Ammon's horn (tissue), 1 donor: ENCODE measurements around the gene METTL24.

ENCODE experiments used
- DNase-seq: peaks from one replicate; pipeline ENCODE4 v3.0.0-alpha.2; 2016; ENCODE audit warnings: low spot score

METTL24 gene, protein sequence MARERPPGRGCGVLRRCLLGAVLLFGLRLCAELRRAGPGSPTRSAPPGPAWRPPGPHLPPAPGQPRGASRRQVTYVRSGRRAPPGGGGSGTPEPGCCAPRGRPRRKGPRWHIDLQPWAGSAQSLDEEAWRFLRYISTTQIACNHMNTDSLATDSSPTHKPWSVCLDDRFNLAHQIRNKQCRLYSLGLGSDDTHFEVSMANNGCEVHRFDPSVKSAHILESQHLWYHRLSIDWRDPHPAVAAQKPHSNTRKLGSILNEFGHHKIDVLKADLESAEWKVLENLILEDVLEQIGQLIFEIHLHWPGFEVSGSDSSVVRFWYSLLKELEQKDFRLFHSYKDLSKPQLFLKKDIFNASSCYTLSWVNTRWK

DNA sequence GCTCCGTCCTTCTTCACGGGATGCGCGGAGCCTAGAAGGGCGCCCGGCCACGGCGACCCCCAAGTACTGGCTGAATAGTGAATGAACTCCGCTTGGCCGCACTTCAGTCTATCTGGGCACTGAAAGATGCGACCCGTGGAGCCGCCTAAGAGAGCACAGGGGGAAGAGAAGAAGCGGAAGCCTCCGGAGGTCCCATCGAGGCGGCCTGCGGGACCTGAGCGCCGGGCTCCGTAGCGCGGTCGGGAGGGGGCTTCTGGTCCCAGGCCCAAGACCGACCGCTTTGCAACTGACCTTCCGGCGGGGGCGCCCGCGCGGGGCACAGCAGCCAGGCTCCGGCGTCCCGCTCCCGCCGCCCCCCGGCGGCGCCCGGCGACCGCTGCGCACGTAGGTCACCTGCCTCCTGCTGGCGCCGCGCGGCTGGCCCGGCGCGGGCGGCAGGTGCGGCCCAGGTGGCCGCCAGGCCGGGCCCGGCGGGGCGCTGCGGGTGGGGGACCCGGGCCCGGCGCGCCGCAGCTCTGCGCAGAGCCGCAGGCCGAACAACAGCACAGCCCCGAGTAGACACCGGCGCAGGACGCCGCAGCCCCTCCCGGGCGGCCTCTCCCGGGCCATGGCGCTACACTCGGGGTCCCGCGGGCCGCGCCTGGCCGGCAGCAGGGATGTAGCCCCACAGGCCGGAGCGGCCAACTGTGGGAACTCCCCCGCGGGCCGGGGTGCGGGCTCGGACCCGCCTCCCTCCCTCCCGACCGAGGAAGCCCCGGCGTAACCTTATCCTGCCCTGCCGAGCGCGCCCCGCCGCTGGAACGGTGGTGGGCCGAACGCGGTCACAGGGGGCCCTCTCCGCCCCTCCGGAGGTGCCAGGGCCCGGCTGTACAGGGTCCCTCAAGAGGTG, at the start of gene METTL24:
Gene METTL24, minus strand, starts transcription at position 686 of the 889 bp plus-strand sequence. Its CDS starts 77 bp downstream, at position 609.
- no peak for DNase-seq

DNA sequence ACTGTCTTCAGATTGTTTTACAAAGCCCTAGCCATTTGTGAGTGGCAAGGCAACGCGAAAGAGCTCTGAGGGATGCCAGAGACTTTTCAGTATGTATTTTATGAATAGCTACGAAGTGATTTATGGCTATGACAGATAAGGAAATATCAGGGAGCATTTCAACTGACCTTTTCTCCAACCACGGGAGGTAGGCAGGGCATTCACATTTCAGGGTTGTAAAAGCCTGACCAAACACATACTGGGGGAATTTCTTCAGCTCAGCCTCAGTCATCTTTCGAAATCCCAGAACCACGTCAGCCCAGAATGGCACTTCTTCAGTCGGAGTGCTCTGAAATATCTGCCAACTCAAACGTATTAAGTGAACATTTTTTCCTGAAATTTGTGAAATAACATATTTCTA, 46.5 kb upstream of the METTL24 start:
- no peak for DNase-seq

DNA sequence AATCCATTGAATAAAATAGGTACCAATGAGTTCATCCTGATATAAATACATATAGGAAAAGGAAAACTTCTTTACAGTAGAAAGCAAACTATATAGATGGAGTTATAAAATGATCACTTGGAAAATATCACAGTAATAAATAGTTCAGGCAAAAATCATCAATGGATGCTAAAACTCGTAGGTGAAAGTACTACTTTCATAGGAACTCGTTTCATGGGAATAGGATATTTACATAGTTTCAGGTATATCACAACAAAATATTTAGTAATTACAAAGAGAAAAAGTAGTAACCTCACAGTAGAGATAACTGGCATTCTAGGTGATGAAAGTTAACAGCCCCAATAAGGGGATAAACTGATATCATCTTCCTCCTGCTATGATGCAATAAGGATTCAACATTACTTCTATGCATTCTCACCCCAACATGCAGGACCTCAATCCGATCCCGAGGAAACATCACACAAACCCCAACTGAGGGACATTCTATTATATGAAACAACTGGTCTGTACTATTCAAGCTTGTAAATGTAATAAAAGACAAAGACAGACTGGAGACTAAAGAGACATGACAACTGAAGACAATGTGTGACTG, 43.5 kb upstream of the METTL24 start:
- DNase-seq: no peak

DNA sequence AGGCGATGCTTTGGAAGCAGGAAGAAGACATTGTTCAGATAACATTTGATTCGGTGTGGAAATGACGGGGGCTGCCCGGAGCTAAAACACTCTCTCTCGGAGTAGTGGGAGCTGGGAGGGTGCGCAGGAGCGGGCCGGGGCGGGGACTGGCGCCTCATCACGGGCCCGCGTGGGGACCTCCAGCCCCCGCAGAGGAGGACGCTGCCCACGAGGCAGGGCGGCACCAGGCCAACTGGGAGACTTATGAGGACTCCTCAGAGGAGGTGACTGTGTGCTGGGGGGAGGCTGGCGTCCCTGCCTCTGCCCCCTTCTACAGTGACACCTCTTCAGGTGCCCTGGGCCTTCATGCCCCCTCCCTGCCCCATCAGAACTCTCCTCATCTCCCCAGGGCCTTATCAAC, 42.1 kb upstream of the METTL24 start:
- no peak for DNase-seq

DNA sequence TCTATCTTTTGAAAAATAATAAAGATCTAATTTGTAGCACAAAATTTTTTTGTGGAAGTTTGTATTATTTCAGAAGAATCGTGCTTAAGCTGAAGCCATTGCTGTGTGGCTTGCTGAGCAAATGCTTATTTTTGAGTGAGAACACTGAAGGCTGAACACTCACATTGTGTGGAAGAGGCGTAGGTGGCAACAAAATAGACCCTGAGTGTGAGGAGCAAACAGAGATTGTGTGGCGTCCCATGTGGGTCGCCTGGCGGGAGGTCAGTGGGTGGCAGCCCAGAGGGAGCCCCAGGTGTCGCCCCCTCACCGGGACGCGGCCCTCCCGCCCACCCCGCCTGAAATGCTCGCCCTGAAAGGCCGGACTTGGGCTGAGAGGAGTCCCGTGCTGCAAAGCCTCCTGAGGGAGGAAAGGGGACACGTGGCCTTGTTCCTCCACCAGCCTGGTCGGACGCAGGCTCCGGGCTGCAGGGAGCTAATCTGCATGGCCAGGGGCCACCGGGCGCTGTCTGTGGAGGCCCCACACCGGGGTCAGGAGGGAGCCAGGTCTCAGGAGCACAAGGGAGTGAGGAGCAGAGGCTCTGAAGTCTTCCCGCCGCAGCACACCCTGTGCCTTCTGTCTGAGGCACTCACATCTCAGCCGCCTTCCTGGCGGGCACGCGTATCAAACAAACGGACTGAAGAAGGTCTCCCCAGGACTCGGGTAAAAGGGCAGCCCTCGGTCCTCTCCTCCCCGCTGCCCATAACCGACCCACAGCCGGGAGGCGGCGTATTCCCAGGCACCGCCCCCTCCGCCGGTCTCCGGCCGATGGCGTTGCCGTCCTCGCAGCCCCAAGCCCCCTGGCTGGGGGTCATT, 41.3 kb upstream of the METTL24 start:
- no peak for DNase-seq

DNA sequence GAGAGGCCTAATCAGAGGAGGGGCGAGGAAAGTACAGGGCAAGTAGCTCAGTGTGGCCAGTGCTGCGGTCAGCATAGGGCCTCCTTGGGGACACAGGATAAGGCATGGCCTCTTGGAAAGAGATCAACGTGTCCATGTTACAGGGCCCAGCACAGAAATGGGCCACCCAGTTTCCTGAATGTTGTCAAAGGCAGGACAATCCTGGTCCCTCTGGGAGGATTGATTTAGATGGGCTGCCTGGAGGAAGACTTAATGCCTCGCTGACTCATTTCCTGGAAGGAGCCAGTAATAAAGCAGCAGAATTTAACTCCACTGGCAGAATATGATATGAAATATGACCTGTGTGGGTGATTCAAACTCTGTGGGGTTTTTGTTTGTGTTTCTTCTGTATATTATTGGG, 40.6 kb upstream of the METTL24 start:
- no peak for DNase-seq

DNA sequence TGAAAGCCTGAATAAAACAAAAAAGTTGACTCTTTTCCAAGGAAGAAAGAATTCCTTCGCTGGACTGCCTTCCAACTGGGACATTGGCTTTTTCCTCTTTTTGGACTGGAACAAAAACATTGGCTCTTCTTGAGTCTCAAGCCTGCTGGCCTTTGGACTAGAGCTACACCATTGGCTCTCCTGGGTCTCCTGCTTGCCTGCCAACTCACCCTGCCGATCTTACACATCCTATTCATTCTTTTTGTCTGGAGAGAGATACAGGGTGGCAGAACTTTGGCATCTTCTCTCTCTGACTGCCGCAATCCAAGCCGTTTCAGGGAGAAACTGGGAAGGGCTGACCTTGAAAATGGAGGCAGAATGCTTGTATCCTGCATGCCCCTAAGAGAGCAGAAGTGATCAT, 37.1 kb upstream of the METTL24 start:
- peak; percentile 60 for DNase-seq

DNA sequence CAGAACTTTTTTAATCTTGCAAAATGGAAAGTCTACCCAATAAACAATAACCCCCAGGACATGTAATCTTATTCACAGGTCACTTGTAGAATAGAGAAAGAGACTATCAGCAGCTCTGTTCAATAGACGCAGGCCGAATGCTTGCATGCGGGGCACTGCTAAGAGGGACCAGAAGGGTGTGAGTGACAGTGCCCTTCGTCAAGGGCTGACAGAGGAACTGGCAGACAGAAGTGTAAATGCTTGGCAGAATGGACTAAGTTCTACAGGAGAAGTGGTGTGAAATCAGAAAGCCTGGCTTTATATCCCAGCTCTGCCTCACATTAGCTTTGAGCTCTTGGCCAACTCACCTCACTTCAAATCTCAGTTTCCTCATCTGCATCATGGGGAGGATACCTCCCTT, 36.3 kb upstream of the METTL24 start:
- no peak for DNase-seq

DNA sequence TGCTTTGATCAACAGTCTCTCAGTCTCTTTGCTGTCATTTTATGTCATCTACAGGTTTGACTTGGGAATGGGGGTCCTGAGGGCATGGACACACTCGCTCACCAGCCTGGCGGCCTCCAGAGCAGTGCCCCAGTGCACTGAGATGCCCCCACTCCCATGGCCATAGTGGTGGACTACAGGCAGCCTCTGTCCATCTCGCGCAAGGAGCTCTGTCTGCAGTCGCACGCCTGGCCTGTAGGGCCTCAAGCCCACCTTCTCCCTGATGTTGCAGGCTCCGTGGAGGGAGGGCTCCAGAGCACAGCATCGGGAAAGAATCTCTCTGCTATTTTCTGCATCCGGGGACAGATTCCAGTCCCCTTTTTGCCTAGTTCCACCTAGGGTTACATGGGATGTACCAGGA, 34.6 kb upstream of the METTL24 start:
- DNase-seq: no peak

DNA sequence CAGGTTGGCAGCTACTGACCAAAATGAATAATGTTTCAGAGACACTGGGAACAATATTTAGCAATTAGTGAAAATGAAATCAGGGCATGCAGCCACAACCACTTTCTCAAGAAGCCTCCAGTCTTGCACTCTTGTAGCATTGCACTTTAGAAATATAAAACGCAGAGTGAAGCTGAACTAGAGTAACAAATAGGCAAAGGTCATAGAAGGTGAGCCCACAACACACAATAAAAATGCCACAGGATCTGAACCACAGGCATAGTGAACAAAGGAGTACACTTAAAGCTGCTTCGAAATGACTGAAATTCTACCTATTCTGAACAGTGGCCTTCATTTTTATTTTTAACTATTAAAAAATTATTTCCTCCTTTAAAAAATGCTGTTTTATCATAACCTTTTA, 32.3 kb upstream of the METTL24 start:
- no peak for DNase-seq

DNA sequence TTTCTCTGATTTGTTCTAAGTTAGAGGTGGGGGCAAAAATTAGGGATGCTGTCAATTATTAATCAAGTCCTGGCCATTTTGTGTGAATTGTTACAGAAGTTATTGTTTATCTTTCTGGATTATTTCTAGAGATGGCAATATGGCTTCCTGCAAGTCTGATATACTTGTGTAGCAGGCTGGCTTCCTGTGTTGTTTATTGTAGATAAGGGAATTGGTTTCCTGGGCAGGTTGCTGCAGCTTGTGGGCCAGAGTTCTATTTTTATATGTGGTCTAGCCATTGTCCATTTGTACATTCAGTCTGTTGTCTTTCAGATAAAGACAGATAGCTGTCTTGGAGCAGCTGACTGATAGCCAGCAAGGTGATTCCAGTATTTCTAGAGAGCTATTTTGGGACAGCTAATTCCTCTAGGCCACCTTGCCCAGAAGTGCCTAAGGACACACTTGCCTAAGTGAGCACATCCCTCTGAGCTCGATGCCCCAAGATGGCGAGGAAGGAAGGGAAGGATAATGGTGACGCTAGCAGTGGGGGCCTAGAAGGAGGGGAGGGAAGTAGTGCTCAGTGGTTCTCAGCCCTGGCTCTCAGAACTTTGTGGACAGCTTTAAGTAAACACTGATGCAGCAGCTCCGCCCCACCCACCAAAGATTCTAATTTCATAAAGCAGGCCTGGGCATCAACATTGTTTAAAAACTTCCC, 31.7 kb upstream of the METTL24 start:
- no peak for DNase-seq

DNA sequence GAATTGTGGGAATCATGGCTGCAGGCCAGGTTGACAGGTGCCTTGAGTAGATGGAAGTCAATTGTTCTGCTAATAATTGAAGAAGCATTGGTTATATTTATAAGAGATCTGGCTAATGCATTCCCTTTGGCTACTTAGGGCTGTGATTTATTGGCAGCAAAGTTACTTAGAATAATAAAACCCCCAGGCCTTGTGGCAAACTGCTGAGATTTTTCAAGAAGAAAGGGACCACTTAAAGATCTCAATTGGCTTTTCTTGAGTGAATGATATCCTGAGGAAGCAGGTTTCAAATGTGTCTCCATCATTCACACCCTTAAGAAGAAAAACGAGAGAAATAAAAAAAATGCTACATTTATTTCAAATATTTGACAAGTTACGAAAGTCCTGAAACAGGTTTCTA, 29.8 kb upstream of the METTL24 start:
- no peak for DNase-seq

DNA sequence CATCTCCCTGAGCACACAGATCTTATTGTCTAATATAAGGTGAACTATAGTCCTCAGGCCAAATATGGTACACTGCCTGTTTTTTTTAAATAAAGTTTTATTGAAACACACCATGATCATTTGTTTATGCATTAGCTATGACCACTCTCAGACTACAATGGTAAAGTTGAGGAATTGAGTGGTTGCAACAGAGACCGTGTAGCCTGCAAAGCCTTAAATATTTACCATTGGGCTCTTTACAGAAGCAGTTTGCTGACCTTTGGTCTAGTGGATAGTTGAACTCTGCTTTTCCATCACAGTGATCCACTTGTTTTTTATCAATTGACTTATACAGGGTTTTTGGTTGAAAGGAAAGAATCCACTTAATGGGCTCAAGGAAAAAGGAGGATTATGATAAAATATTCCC, 27.3 kb upstream of the METTL24 start:
- no peak for DNase-seq

DNA sequence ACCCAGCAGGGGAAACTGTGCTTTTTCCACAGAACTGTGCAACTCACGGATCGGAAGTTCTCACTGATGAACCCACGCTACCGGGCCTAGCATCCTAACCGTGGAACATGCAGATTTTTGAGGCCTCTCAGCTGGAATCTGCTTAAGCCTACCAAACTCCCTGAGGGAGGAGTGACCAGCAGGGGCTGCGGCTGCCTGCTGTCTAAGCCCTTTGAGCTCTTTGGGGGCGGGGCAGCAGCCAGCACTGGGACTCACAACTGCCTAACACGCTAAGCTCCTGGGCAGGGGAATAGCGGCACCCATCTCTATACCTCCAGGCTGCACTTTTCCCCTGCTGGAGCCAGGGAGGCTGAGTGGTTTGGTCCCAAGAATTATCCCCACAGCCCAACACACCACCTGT, 20.4 kb upstream of the METTL24 start:
- no peak for DNase-seq

DNA sequence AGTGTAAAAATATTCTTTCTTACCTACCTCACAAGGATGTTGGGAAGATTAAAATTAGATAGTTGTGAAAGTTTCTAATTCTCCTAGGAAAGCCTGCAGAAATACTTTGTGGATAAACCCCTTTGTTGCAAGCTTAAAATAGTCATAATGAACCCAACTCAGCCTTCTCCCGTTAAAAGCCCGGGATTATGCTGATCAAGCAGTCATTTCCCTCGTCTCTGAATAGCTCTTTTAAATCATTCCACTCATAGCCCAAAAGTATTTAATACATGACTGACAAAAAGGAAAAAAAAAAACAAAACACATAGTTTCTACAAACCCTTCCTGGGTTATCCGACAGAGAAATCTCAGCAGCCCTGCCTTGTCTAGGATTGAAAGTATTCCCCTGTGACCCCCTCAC, 10.9 kb upstream of the METTL24 start:
- no peak for DNase-seq

DNA sequence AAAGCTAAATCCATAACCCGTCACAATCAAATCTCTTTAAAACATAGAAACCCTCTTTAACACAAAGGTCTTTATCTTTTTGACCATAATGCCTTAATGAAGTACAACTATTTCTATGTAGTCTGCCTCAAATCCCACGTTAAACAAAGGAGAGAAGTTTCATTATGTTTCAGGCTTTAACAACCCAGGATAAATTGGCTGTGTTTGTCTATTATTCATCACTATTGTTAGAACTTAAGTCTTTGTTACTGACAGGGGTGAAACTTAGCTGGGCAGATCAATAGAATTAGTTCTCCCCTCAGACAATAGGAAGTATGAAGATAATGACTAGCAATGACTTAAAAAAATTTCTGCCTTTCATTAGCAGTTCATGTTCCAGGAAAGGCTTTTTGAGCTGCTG, 10.1 kb upstream of the METTL24 start:
- DNase-seq: no peak

DNA sequence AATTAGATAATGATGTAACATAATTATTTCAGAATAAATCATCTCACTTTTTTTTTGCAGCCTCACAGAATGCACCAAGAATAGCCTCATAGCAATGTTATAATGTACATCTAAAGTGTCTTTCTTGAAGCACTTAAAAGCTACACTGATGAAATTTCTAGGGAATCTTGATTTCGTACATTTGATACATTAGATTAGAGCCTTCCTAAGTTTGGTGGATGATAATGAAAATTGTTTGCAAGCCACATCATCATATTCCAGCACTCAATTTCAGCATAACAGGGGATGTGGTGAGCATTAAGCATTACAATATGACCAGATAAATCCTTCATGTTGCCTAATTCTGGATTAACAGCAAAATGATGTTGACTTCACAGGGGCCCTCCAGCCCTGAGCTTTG, 9.7 kb upstream of the METTL24 start:
- no peak for DNase-seq

DNA sequence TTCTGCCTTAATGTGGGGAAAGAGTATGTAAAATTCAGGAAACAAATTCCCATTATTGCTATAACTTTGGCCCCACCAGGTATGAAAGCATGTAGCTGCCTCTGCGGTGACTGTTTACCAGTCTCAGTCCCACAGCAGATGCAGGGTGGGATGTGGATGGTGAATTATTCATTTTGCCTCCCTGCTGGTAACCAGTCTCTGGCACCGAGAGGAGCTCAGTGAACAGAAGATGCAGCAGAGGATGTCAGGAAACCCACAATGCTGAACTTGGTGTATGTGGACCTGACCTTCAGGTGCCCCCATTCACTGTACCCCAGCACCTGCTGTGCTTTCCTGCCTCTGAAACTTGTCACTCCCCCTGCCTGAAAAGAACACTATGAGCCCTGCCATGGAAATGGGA, 8.8 kb upstream of the METTL24 start:
- peak; percentile 59 for DNase-seq

DNA sequence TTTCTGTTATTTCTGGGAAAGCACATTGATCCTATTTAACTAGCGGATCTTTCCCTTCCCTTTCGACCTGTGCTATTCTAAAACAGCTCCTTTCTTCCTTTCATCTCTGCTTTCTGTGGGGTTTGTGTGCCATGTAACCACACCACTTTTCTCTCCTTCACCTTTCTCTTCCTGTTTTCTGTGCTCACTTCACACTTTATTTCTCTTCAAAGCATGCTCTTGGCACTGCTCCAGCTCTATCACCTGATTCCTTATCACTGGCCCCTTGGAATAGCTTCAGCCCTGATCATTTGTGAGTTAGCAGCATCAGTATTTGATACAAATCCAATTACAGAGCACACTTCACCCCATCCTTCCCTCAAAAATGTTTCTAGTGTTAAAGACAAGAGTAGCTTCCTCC, 8.1 kb upstream of the METTL24 start:
- DNase-seq: no peak

DNA sequence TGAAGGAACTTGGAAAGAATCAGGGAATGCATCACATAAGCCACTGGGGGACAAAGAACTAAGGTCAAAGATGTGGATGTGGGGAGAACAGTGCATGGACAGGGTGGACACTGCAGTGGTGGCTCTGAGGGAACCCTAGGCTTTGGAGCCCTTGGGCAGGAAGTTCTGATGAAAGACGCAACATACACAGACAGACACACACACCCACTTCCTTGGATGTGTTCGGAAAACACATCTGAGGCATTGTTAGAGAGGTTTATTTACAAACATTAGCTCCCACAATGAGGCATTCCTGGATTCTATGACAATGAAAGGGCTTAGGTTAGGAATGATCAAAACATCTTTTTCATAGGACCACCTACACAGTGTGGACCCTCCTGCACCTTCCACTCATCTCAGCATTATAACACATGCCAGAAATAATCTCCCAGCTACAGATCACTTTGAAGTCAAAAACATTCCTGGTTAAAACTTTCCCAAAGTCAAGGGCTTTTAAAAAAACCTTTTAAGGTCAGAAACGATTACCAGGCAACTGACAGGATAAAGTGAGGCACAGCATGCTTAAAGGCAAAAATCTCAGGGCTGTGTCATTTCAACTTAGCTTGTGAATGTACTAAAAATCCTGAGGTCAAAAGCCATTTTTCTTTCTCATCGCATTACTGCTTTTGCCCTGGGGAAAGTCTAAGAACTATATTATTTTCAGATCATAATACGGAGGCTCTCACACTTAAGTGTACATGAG, 6.4 kb upstream of the METTL24 start:
- DNase-seq: no peak

DNA sequence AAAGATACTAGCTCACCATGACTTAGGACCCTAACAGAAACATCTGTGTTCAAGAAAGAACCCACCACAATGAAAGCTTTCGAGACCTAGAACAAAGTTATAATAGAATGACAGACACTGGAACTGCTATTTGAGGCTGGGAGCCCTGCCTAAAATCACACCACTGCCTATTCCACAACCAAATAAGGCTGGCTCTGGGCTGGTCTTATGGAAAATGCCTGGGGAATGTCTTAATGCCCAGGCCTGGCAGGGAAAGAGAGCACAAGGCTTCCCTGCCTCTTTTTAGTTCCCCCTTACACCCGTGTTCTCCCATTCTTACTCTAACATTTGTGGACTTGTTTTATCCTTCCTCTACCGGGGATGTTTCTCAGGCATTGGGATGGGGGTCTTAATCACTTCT, 5.6 kb upstream of the METTL24 start:
- DNase-seq: no peak
